ENCODE measurements around the gene LPIN1.

The LPIN1 gene, protein sequence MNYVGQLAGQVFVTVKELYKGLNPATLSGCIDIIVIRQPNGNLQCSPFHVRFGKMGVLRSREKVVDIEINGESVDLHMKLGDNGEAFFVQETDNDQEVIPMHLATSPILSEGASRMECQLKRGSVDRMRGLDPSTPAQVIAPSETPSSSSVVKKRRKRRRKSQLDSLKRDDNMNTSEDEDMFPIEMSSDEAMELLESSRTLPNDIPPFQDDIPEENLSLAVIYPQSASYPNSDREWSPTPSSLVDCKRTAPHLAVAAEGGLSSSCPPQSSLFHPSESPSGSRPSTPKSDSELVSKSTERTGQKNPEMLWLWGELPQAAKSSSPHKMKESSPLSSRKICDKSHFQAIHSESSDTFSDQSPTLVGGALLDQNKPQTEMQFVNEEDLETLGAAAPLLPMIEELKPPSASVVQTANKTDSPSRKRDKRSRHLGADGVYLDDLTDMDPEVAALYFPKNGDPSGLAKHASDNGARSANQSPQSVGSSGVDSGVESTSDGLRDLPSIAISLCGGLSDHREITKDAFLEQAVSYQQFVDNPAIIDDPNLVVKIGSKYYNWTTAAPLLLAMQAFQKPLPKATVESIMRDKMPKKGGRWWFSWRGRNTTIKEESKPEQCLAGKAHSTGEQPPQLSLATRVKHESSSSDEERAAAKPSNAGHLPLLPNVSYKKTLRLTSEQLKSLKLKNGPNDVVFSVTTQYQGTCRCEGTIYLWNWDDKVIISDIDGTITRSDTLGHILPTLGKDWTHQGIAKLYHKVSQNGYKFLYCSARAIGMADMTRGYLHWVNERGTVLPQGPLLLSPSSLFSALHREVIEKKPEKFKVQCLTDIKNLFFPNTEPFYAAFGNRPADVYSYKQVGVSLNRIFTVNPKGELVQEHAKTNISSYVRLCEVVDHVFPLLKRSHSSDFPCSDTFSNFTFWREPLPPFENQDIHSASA

GRCh38 chr2:11746376-11746806 is at the start of gene LPIN1:
TSS of gene LPIN1 (plus strand) at chr2:11746632. CDS start at chr2:11765542, 18,910 bp downstream.
- Mint-ChIP-seq H3K4me3 (peak within 1 kb of the TSS; percentile 91), H3K9me3 (no peaks in the 10 kb centered on the region), H3K27me3 (no peaks in the 10 kb centered on the region), H3K4me1 (peaks cover 68% of the 10 kb centered on the region), H3K36me3 (no peaks in the 10 kb centered on the region), H3K27ac (peak within 1 kb of the TSS; percentile 91)

DNA sequence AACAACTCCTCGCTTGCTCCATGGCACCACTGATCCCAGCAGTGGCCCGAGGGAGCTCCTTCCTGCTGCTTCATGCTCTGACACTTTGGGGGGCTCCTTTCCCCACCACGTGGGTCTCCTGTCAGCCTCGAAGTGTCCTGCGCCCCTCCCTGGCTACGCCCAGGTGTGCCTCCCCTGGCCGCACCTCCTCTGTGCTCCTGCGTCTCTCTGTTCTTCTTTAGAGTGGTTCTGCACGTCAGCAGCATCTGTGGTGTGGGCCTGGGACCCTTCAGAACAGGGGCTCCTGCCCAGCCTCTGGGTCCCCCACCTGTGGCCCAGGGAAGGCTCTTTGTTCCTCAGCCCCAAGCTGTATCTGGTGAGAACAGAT is 49.7 kb upstream of the LPIN1 start:
- no peak overlapping the region for H3K4me3 Mint-ChIP-seq
- H3K9me3 Mint-ChIP-seq: no peaks in the 10 kb centered on the region
- no peaks in the 10 kb centered on the region for H3K27me3 Mint-ChIP-seq
- H3K36me3 Mint-ChIP-seq: no peaks in the 10 kb centered on the region
- no peak overlapping the region for H3K27ac Mint-ChIP-seq
- H3K4me1 Mint-ChIP-seq: peaks cover 5% of the 10 kb centered on the region

DNA sequence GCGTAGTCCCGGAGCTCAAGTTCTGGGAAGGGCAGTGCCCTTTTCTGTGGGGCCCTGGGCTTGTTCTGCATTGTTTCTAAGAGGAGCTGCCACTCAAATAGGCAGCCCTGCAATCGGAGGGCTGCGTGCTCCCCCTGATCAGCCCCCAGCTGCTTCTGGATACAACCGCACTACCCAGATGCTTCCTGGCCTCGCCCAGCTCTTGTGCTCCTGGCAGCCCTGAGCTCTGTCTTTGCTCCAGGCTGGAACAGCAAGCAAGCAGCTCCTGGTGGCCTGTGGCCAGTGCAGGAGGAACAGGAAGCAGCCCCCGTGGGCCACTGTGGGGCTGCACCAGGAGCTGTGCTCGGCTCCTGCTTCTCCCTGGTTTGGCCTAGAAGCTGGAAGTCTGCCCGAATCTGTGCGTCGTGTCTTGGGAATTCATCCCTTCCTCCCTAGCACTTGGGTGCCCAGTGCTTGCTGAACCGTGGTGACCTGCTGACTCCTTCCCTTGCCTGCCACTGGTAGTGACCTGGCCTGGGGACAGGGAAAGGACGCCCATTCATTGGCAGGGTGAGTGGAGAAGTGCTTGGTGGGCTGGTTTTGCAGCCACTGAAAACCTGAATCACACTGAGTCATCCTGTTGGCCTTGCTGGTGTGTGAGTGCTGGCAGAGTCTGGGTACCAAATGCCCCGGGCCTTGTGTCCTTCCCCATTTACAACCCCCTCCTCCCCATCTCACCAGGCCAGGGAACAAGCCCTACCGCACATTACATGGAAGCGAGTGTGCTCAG is 49.1 kb upstream of the LPIN1 start:
- Mint-ChIP-seq H3K36me3 (no peaks in the 10 kb centered on the region), H3K4me1 (peaks cover 5% of the 10 kb centered on the region), H3K27me3 (no peaks in the 10 kb centered on the region), H3K9me3 (no peaks in the 10 kb centered on the region), H3K27ac (no peak overlapping the region), H3K4me3 (no peak overlapping the region)

DNA sequence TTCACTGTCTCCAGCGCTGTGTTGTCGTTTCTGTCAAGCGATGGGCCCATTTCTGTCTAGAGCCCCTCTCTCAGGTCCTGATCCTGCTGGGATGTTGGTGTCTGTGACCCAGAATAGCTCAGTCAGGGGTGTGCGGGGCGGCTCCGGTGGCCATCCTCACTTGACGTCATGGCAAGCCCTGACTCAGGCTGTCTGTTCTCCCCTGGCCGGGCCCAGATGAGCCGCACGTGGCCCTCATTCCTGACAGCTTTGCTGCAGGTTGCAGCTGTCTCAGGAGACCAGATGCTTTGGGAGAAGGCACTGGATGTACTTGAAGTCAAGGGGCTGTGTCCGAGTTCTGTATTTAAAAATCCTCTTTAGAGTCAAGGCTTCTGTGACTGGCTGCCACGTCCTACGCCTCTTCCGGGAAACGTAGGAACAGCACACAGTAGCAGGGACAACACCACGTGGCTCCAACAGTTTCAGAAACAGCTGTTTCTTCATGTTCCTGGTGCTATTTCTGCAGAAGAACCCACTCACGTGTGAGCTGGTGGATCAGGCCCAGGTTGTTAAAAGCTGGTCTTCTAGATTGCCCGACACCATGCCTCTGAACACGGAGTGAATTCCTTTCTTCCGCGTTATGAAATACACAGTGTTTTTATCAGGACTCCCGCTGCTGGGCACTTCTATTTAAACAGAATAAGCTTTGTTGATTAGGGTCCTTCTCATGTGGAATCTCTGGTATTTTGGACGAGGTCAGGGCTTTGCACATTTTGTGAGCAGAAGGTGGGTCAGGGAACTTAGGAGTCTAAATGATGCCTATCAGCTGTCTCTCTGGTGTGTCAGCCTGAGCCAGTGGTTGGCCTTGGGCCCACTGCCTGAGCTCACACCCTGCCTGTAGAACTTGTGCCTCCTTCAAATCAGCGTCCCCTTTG is 48.2 kb upstream of the LPIN1 start:
- H3K27ac Mint-ChIP-seq: no peak overlapping the region
- no peaks in the 10 kb centered on the region for H3K9me3 Mint-ChIP-seq
- H3K27me3 Mint-ChIP-seq: no peaks in the 10 kb centered on the region
- H3K4me3 Mint-ChIP-seq: no peak overlapping the region
- no peaks in the 10 kb centered on the region for H3K36me3 Mint-ChIP-seq
- H3K4me1 Mint-ChIP-seq: no peaks in the 10 kb centered on the region

DNA sequence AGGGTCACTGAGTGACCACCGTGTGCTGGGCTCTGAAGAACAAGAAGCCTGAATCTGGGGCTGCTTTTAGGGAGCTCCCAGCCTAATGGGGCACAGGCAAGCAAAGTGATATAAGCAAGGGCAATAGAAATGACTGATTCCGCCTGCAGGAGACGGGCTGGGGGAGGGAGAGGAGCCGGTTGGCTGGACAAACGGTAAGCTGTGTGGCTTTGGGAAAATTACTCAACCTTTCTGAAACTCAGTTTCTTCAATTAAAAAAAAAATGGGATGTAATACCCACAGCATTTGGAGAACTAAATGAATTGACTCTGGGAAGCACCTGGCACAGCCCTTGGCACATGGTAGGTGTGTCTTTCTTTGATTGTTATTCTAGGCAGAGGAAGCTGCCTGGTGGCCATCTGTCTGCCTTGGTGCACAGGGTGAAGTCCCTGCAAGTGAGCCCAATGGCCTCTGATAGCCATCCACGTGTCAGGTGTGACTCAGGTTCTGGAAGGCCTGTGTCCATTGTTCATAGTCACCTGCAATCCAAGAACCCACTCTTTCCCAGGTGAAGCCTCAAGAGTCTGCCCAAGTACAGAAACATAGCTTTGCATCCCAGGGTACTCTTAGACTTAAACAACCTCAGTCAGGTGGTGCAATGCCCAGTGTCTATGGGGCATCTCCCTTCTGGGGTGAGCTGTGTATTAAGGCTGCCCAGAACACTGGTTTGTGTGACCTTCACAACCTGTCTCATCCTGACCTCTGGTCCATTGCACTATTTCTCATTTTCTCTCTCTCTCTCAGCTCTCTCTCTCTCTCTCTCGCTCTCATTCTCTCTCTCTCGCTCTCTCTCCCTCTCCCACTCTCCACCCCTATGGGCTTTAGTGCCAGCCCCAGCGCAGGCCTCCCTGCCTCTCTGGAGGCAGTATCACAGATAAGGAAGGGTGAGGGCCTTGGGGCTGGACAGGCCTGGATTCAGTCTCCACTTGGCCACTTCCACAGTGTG is 46.5 kb upstream of the LPIN1 start:
- no peaks in the 10 kb centered on the region for H3K36me3 Mint-ChIP-seq
- no peak overlapping the region for H3K4me3 Mint-ChIP-seq

DNA sequence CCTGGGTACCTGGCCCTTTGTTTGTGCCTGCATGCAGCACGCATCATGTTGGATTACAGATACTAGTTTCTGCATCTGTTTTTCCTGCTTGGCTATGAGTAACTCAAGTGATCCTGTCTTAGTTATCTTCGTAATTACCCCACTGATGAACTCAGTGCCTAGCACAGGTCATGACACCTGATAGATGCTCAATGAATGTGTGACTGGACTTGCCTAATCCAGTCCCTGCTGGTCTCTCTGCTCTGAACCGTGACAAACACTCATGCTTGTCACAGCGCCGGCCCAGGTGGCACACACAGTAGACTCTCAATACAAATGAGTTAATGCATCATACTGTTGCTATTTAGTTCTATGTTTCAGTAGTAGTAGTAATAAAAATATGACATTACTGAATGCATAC is 45.2 kb upstream of the LPIN1 start:
- Mint-ChIP-seq H3K36me3 (no peaks in the 10 kb centered on the region), H3K27ac (no peak overlapping the region), H3K4me3 (no peak overlapping the region), H3K9me3 (no peaks in the 10 kb centered on the region), H3K4me1 (peaks cover 3% of the 10 kb centered on the region), H3K27me3 (no peaks in the 10 kb centered on the region)

More for the DNA sequence above, 46.5 kb upstream of the LPIN1 start:
- Mint-ChIP-seq H3K9me3 (no peaks in the 10 kb centered on the region), H3K27ac (no peak overlapping the region), H3K27me3 (no peaks in the 10 kb centered on the region), H3K4me1 (no peaks in the 10 kb centered on the region)

DNA sequence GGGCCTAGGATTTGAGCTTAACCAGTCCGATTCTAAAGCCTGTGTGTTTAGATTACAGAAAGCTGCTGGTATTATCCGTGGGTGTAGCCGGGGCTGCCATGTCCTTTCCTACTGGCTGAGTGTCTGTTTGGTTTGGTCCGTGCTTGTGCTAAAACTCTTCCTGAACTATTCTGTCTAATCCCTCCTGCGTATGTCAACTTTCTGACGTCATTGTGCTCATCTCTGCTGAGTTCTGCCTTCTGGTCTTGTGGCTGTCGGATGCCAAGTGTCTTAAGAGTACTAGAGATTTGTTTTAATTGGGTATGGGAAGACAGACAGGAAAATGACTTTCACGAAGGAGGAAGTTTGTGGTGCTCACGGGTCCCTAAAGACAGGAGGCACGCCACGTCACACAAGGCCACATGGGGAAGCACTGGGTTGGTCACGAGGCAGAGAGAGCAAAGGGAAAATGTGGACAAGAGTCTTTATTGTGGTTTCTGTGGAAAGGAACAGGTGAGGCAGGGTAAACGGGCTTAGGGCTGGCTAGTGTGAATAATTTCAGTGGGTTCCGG is 44.6 kb upstream of the LPIN1 start:
- Mint-ChIP-seq H3K4me3 (no peak overlapping the region), H3K9me3 (no peaks in the 10 kb centered on the region), H3K4me1 (peaks cover 3% of the 10 kb centered on the region), H3K27ac (no peak overlapping the region), H3K27me3 (no peaks in the 10 kb centered on the region), H3K36me3 (no peaks in the 10 kb centered on the region)

- Mint-ChIP-seq H3K4me3 (no peak overlapping the region), H3K27me3 (no peaks in the 10 kb centered on the region), H3K36me3 (no peaks in the 10 kb centered on the region), H3K27ac (no peak overlapping the region), H3K4me1 (peaks cover 3% of the 10 kb centered on the region), H3K9me3 (no peaks in the 10 kb centered on the region)
Observed at GRCh38 chr2:11702946-11703345, 43.5 kb upstream of the LPIN1 start.

- peaks cover 3% of the 10 kb centered on the region for H3K4me1 Mint-ChIP-seq
- no peaks in the 10 kb centered on the region for H3K36me3 Mint-ChIP-seq
- H3K9me3 Mint-ChIP-seq: no peaks in the 10 kb centered on the region
Observed at GRCh38 chr2:11703700-11704099, 42.7 kb upstream of the LPIN1 start.

GRCh38 chr2:11705063-11705462 is 41.4 kb upstream of the LPIN1 start:
- no peaks in the 10 kb centered on the region for H3K9me3 Mint-ChIP-seq
- no peak overlapping the region for H3K4me3 Mint-ChIP-seq
- peaks cover 3% of the 10 kb centered on the region for H3K4me1 Mint-ChIP-seq
- no peaks in the 10 kb centered on the region for H3K27me3 Mint-ChIP-seq
- H3K36me3 Mint-ChIP-seq: no peaks in the 10 kb centered on the region
- H3K27ac Mint-ChIP-seq: no peak overlapping the region

More at GRCh38 chr2:11703700-11704099, 42.7 kb upstream of the LPIN1 start:
- Mint-ChIP-seq H3K4me3 (no peak overlapping the region), H3K27ac (no peak overlapping the region), H3K27me3 (no peaks in the 10 kb centered on the region)

DNA sequence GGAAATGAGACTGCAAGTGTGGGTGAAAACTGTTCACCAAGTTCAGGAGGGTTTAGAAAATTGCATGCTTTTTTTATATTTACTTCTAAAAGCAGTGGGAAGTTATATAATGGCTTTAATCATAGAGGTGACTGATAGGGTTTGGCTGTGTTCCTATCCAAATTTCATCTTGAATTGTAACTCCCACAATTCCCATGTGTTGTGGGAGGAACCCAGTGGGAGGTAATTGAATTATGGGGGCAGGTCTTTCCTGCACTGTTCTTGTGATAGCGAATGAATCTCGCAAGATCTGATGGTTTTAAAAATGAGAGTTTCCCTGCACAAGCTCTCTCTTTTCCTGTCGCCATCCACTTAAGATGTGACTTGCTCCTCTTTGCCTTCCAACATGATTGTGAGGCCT is 40.7 kb upstream of the LPIN1 start:
- peaks cover 3% of the 10 kb centered on the region for H3K4me1 Mint-ChIP-seq
- H3K27me3 Mint-ChIP-seq: no peaks in the 10 kb centered on the region
- H3K9me3 Mint-ChIP-seq: no peaks in the 10 kb centered on the region
- H3K27ac Mint-ChIP-seq: no peak overlapping the region
- H3K4me3 Mint-ChIP-seq: no peak overlapping the region
- H3K36me3 Mint-ChIP-seq: no peaks in the 10 kb centered on the region

GRCh38 chr2:11708106-11708505 is 38.3 kb upstream of the LPIN1 start:
- no peak overlapping the region for H3K4me3 Mint-ChIP-seq
- H3K27me3 Mint-ChIP-seq: no peaks in the 10 kb centered on the region
- H3K36me3 Mint-ChIP-seq: no peaks in the 10 kb centered on the region
- H3K27ac Mint-ChIP-seq: no peak overlapping the region
- peaks cover 3% of the 10 kb centered on the region for H3K4me1 Mint-ChIP-seq
- H3K9me3 Mint-ChIP-seq: no peaks in the 10 kb centered on the region

GRCh38 chr2:11709293-11709692 is 37.1 kb upstream of the LPIN1 start:
- Mint-ChIP-seq H3K27ac (no peak overlapping the region), H3K36me3 (no peaks in the 10 kb centered on the region), H3K4me3 (no peak overlapping the region), H3K27me3 (no peaks in the 10 kb centered on the region), H3K4me1 (peaks cover 3% of the 10 kb centered on the region), H3K9me3 (no peaks in the 10 kb centered on the region)
